NCI-H345 treated with DMSO at 0.1 percent for 48 hours (cell line): ENCODE results near the gene SDSL.
A peak's percentile ranks its signal among the peaks of the same experiment; 100 is the strongest.

Source experiments
- DNase-seq: peaks from one replicate; lab custom pipeline; 2025; ENCODE audit not compliant: unreplicated experiment; lab: John Stamatoyannopoulos, UW

The SDSL gene

DNA sequence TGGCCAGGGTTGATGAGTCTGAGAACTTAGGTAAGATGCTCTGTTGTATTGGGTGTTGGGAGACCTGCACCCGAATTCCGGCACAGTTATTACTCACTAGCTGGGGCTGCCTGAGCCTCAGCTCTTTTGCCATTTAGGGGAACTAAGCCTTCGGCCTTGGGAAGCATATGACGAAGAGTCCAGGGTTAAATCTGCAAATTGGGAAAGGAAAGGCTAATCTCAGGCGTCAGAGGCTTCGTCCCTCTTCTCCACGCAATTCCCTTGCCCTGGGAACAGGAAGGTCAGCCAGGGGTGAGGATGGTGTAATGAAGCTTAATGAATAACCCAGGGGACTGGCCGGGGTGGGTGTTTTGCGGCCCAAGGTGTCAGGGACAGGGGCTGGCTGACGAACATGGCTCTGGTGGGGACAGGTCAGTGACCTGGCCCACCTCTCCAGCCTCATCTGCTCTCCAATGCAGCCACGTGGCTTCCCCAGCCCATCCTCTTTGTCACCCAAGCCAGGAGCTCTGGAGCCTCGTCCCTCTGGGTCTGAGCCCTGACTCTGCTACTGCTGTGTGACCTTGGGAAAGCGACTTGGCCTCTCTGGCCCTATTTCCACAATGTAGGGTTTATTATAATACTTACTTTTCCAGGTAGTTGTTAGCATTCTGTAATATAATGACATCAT, 3.8 kb upstream of the SDSL start:
- no peak for DNase-seq

DNA sequence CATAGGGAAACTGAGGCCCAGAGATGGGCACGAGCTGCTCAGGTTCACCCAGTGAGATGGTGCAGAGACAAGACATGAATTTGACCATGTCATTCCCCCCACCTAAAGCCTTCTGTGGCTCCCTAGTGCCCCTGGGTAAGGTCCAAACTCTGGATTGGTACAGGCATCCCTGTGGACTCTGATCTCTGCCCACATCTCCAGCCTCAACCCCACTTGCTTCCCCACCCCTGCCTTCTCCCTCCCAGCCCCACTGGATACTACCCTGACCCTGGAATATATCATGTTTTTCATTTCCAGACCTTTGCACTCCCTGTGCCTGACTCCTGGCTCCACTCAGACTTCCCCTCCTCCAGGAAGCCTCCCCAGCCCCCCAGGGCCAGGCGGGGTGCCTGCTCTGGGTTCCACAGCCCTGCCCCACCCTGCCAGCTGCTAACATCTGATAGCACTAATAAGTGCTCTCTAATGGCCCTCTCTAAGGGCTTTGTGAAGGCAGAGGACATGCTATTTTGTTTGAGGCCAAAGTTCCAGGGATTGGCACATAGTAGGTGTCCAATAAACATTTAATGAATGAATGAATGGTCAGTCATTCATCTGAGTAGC, 1.1 kb upstream of the SDSL start:
- no peak for DNase-seq

DNA sequence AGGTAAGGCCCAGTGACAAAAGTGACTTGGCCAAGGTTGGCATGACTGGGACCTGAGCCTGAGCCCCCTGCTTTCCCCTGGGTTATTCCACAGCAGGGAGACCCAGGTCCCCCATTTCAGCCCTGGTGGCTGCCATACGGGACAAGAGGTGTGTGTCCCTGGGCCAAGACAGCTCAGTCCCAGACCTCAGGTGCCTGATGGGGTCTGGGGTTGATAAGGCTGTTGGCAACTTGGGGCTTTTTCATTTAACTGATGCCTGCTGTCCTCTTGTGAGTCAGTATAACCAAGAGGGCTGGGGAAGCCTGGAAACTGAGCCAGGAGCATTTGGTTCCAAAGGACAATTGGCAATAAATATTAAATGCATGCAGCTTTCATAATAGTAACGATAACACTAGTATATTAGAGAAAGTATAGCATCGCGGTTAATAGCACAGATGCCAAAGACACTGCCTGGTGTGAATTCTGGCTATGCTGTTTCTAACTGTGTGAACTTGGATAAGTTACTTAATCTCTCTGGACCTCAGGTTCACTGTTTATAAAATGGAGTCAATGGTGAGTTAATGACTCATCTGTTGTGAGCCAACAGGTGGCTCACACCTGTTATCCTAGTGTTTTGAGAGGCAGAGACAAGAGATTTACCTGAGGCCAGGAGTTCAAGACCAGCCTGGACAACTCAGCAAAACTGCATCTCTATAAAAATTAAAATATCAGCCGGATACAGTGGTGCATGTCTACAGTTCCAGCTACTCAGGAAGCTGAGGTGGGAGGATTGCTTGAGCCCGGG, 898 bp downstream of the SDSL start:
- no peak for DNase-seq

- no peak for DNase-seq
Observed at GRCh38 chr12:113424456-113424855, 2.3 kb downstream of the SDSL start.

GRCh38 chr12:113424915-113425823, 3.0 kb downstream of the SDSL start:
- peak; percentile 3 for DNase-seq

DNA sequence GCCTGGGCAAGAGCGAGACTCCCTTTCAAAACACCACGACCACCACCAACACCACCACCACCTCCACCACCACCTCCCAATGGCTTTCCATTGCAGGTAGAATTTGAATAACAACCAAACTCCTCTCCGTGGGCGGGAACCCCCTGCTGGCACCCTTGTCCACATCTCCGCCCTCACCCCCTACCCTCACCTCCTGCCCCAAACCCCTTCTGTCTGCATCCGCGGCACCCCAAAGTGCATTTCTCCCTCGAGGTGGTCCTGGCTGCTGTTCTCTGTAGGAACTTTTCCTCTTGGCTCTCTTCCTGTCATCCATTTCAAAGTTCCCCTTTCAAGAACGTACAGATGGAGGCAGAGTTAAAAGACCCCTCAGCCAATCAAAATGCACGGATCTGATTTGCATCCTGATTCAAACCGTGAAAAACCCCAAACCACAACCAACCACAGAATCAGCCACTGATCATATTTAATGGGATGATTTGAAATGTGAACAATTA, 3.8 kb downstream of the SDSL start:
- no peak for DNase-seq

DNA sequence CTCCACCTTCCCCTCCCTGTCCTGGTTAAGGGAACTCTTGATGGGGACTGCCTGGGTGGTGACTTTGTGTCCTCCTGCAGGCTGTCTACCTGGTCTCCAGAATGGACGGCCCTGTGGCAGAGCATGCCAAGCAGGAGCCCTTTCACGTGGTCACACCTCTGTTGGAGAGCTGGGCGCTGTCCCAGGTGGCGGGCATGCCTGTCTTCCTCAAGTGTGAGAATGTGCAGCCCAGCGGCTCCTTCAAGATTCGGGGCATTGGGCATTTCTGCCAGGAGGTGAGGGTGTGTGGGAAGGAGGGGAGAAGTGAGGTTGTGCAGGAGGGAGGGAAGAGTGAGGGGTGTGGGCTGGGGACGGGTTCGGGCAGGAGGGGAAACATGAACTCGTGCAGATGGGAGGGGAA, 5.7 kb downstream of the SDSL start:
- DNase-seq, result no peak

DNA sequence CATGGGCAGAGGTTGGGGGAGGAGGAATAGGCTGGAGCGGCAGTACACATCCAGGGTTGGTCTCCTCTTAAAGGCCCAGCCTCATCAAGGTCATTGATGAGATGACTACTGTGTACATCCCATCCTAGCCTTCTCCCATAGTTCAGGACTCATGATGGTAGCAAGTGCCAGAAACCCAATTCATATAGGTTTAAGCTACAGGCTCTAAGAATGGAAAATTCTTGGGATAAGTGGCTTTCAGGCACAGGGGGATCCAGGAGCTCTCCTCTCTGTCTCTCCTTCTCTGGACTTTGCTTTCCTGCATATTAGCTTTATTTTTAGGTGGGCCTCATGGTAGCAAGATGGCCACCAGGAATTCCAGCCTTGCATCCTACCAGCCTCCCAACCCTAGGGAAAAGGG, 6.3 kb downstream of the SDSL start:
- no peak for DNase-seq

- no peak for DNase-seq
Observed at GRCh38 chr12:113432986-113433385, 10.8 kb downstream of the SDSL start.

DNA sequence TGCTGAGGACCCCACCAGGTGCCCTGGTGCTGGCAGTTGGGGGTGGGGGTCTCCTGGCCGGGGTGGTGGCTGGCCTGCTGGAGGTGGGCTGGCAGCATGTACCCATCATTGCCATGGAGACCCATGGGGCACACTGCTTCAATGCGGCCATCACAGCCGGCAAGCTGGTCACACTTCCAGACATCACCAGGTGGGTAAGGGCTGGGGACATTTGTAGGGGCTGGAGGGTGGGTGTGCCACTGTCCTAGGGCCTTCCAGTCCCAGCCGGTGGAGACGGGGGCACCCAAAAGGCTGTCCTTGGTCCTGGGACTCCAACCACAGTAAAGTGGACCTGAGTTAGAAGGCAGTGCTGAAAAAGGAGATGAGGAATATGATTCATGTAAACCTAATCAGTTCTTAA, 13.2 kb downstream of the SDSL start:
- DNase-seq, result no peak

DNA sequence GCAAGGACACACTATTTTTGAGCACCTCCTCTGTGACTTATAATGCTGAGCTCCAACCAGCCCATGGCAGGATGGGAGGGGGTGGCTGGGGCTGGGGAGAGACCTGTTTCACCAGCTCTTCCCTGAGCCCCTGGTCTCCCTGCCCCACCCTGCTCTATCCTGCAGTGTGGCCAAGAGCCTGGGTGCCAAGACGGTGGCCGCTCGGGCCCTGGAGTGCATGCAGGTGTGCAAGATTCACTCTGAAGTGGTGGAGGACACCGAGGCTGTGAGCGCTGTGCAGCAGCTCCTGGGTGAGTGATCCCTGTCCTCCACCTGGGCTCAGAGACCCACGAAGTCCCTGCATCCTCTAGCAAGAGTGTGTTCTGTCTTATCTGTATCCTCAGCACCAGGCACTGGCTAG, 14.4 kb downstream of the SDSL start:
- no peak for DNase-seq

DNA sequence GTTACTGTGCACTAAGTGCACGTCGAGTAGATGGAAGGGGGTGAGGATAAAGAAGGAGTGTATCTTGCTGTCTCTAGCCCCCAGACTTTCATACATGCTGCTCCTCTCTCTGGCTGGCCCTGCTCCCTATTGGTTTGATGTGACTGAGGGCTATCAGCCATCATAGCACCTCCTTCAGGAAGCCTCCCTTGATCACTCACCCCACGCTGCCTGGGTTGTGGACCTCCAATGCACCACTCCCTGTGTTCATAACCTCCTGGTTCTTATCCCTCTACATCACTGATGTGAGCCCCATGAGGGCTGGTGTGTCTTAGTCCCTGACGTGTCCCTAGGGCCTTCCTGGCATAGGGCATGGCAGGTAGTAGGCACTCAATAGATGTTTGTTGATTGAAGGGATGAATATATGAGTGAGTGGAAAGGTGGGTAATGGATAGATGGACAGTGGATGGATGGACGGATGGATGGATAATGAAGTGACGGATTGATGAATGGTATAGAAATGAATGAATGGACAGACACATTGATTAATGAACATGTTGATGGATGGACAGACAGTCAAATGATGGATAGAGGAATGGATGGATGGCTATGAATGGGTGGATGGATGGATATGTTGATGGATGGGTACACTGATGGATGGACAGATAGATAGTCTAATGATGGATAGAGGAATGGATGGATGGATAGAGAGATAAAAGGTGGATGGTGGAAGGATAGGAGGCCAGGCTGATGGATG, 15.0 kb downstream of the SDSL start:
- no peak for DNase-seq

DNA sequence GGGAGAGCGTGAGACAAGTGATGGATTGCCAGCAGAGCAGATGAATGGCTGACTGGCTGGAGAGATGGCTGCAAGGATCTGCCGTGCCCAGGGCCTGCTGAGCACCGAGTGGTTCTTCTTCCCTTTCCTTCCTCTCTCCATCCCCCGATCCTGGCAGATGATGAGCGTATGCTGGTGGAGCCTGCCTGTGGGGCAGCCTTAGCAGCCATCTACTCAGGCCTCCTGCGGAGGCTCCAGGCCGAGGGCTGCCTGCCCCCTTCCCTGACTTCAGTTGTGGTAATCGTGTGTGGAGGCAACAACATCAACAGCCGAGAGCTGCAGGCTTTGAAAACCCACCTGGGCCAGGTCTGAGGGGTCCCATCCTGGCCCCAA, 15.5 kb downstream of the SDSL start:
- no peak for DNase-seq

DNA sequence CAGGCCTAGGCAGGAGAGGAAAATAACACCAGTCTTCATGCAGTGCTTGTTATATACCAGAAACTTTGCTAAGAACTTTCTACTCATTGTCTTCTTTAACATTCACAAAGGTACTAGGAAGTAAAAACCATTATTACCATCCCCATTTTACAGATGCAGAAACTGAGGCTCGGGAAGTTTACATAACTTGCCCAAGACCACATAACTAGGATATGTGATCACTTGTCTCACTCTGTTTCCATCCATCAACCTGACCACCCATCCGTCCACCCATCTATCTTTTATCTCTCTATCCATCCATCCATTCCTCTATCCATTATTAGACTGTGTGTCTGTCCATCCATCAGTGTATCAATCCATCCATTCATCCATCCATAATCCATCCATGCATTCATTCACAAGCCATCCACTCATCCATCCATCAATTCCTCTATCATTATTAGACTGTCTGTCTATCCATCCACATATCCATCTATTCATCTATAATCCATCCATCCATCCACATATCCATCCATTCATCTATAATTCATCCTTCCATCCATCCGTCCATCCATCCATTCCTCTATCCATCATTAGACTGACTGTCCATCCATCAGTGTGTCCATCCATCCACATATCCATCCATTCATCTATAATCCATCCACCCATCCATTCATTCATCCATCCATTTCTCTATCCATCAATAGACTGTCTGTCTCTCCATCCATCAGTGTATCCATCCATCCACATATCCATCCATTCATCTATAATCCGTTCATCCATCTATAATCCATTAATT, 16.5 kb downstream of the SDSL start:
- no peak for DNase-seq

DNA sequence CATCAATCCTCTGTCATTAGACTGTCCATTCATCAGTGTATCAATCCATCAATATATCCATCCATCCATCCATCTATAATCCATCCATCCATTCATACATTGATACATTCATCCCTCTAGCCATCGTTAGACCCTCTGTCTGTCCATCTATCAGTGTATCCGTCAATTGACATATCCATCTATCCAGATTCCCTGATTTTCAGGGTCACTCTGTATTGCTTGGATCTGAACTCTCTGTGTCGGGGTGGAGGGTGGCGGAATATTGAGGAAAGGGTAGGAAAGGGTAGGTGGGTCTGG, 17.1 kb downstream of the SDSL start:
- no peak for DNase-seq

DNA sequence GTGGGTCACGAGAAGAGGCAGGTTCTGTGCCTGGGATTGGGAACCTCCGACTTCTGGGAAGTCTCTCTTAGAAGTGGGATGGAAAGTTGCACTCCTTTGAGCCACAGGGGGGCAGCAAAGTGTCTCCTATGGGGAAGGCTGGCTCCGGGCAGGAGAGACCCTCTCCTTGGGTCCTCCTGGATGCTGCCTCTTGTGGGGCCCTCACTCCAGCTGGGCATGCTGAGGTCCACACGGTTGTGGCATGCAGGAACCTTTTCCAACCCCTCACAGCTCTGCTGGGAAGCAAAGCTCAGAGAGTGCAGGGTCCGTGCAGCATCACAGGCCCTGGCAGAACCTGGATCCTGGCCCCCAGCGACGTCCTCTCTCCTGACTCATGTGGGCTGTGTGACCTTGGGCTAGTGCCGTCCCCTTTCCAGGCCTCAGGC, 17.4 kb downstream of the SDSL start:
- peak; percentile 22 for DNase-seq

DNA sequence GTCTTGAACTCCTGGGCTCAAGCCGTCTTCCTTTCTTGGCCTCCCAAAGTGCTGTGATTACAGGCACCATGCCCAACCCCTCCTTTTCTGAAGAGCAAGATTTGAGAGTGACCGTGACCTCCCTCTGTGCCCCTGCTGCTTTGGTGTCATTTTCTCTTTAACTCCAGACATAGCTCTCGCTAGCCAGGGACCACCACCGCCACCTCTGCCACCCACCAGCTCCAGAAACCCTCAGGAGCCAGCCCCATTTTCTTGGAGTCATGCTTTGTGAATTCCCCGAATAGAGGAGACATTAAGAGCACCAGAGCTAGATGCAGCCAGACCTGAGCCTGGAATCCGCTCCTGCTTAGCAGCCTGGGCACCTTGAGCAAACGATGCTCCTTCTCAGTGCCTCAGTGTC, 18.2 kb downstream of the SDSL start:
- no peak for DNase-seq

DNA sequence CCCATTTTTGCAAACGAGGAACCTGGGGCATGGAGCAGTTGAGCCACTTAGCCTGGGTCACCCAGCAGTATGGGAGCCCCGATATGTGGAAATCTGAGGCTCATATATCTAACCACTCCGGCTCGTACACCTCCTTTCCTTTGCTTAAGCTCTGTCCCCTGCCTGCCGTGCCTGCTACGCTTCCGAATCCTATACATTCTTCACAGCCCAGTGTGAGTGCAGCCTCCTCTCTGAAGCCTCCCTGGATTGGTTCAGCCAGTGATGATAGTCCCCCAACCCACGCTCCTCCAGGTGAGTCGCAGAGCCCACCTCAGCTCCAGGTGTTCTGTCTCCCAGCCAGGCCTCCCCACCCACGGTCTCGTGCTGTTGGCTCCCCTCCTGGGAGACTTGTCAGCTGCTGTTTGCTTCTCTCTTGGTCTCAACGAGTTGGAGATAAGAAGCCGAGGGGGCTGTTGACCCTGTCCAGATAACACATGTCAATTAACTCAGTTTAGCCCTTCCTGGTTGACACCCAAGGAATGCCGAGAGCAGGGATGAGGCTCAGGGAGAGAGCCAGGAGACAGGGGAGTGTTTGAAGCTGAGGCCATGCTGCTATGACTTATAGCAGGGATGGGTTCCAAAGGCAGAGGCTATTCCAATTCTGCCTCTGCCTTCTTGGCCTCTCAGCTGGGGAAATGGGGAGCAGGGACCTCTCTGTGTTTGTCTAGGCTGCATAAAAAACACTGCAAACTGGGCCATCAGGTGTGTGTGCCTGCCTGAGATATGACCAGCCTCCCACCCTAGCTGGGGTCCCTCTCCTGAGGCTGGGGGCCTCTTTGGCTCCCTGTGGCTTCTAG, 19.0 kb downstream of the SDSL start:
- no peak for DNase-seq

- no peak for DNase-seq
Observed at GRCh38 chr12:113443030-113443539, 20.9 kb downstream of the SDSL start.
